ENCODE data around the gene TOMM70.

The TOMM70 gene

GRCh38 chr3:100325827-100326226 lies 75.1 kb downstream of the TOMM70 start:
- DNase-seq (ENCODE audit: low read depth in 2 of 2): no peak

- no peak for DNase-seq (ENCODE audit: low read depth in 2 of 2)
These were observed 76.8 kb downstream of the TOMM70 start for GRCh38 chr3:100324044-100324443.

GRCh38 chr3:100319951-100320350 lies 80.9 kb downstream of the TOMM70 start:
- DNase-seq (ENCODE audit: low read depth in 2 of 2): no peak

GRCh38 chr3:100317912-100318311 lies 83.0 kb downstream of the TOMM70 start:
- no peak for DNase-seq (ENCODE audit: low read depth in 2 of 2)

GRCh38 chr3:100316641-100317069 lies 84.2 kb downstream of the TOMM70 start:
- peak in 1 of 2 donors; percentile 19 for DNase-seq (ENCODE audit: low read depth in 2 of 2)
